ENCODE data around the gene ST3GAL2.
"Not testable (repeated sequence)": the region's sequence is repeated elsewhere in the genome, so short reads cannot be mapped to it uniquely, and the experiment has no call there.

GRCh38 chr16:70451004-70451340, 12.1 kb upstream of the ST3GAL2 start:
- not testable (repeated sequence) for TF ChIP-seq JUN (IDR thresholded peaks at IDR 0.05; ENCODE audit: borderline replicate concordance, insufficient read depth, insufficient read length, low read depth); POLR2A (IDR thresholded peaks at IDR 0.05; ENCODE audit: low read depth, low read length); EZH2 (IDR thresholded peaks at IDR 0.05; ENCODE audit: borderline replicate concordance, low read depth, low read length, severe bottlenecking)
- TF ChIP-seq, protein P1, sequence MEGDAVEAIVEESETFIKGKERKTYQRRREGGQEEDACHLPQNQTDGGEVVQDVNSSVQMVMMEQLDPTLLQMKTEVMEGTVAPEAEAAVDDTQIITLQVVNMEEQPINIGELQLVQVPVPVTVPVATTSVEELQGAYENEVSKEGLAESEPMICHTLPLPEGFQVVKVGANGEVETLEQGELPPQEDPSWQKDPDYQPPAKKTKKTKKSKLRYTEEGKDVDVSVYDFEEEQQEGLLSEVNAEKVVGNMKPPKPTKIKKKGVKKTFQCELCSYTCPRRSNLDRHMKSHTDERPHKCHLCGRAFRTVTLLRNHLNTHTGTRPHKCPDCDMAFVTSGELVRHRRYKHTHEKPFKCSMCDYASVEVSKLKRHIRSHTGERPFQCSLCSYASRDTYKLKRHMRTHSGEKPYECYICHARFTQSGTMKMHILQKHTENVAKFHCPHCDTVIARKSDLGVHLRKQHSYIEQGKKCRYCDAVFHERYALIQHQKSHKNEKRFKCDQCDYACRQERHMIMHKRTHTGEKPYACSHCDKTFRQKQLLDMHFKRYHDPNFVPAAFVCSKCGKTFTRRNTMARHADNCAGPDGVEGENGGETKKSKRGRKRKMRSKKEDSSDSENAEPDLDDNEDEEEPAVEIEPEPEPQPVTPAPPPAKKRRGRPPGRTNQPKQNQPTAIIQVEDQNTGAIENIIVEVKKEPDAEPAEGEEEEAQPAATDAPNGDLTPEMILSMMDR (IDR thresholded peaks at IDR 0.05; ENCODE audit: extremely low read depth in 1 of 2, insufficient read depth in 1 of 2, low read depth in 1 of 2, low read length in 2 of 2), result not testable (repeated sequence)
- TF ChIP-seq, protein P2, sequence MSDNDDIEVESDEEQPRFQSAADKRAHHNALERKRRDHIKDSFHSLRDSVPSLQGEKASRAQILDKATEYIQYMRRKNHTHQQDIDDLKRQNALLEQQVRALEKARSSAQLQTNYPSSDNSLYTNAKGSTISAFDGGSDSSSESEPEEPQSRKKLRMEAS (IDR thresholded peaks at IDR 0.05; ENCODE audit: insufficient read depth, insufficient read length), result not testable (repeated sequence)

Data from endothelial cell of umbilical vein (primary cell).